Ishikawa (cell line): ENCODE data around the gene FMNL2.

Experiments used
- CEBPB ChIP-seq: IDR thresholded peaks from 2 replicates; pipeline ENCODE4 v1.6.1; 2012
- CREB1 ChIP-seq: IDR thresholded peaks from 2 replicates; pipeline ENCODE4 v1.6.1; 2012; ENCODE audit warnings: low read depth
- EGR1 ChIP-seq: IDR thresholded peaks from 2 replicates; pipeline ENCODE4 v1.6.1; 2012
- EP300 ChIP-seq: IDR thresholded peaks from 2 replicates; pipeline ENCODE4 v1.6.1; 2012; ENCODE audit warnings: borderline replicate concordance
- FOXM1 ChIP-seq: IDR thresholded peaks from 2 replicates; pipeline ENCODE4 v1.6.1; 2012; ENCODE audit warnings: low read depth, borderline replicate concordance
- MAX ChIP-seq: IDR thresholded peaks from 2 replicates; pipeline ENCODE4 v1.6.1; 2012
- NFIC ChIP-seq: IDR thresholded peaks from 2 replicates; pipeline ENCODE4 v1.6.1; 2012
- RAD21 ChIP-seq: IDR thresholded peaks from 2 replicates; pipeline ENCODE4 v1.6.1; 2012; ENCODE audit warnings: low read depth
- REST ChIP-seq: IDR thresholded peaks from 2 replicates; pipeline ENCODE4 v1.6.1; 2012; ENCODE audit warnings: low read depth, mild to moderate bottlenecking
- TAF1 ChIP-seq: IDR thresholded peaks from 2 replicates; pipeline ENCODE4 v1.6.1; 2012; ENCODE audit warnings: low read depth, mild to moderate bottlenecking
- TCF12 ChIP-seq: IDR thresholded peaks from 2 replicates; pipeline ENCODE4 v1.6.1; 2012; ENCODE audit warnings: low read depth
- TEAD4 ChIP-seq: IDR thresholded peaks from 2 replicates; pipeline ENCODE4 v1.6.1; 2012
- USF1 ChIP-seq: IDR thresholded peaks from 2 replicates; pipeline ENCODE4 v1.6.1; 2012
- YY1 ChIP-seq: IDR thresholded peaks from 2 replicates; pipeline ENCODE4 v1.6.1; 2012; ENCODE audit warnings: low read depth
- ZBTB7A ChIP-seq: IDR thresholded peaks from 2 replicates; pipeline ENCODE4 v1.6.1; 2012; ENCODE audit warnings: low read depth

Gene FMNL2

GRCh38 chr2:152664725-152665124, 329.8 kb downstream of the FMNL2 start:
- TF ChIP-seq NFIC (no peak), REST (no peak), YY1 (no peak), EGR1 (no peak)

GRCh38 chr2:152674334-152674733, 339.4 kb downstream of the FMNL2 start:
- TF ChIP-seq REST = no peak
- no peak for TF ChIP-seq TEAD4
- TF ChIP-seq MAX = no peak
- no peak for TF ChIP-seq ZBTB7A
- no peak for TF ChIP-seq YY1
- TF ChIP-seq CEBPB = no peak

GRCh38 chr2:152676461-152676860, 341.5 kb downstream of the FMNL2 start:
- TF ChIP-seq CREB1 (no peak), YY1 (no peak), FOXM1 (no peak), RAD21 (no peak), EP300 (no peak), NFIC (no peak), EGR1 (no peak), TCF12 (no peak), MAX (no peak), CEBPB (no peak), TAF1 (no peak), TEAD4 (no peak), ZBTB7A (no peak), USF1 (no peak), REST (no peak)

- TF ChIP-seq NFIC = no peak
- no peak for TF ChIP-seq CEBPB
- TF ChIP-seq TAF1 = no peak
Measured at GRCh38 chr2:152678808-152679207, 343.8 kb downstream of the FMNL2 start.

- TF ChIP-seq RAD21 = no peak
- TF ChIP-seq TAF1 = no peak
- no peak for TF ChIP-seq FOXM1
- no peak for TF ChIP-seq USF1
- no peak for TF ChIP-seq YY1
- TF ChIP-seq MAX = no peak
- TF ChIP-seq CREB1 = no peak
- no peak for TF ChIP-seq REST
- TF ChIP-seq TEAD4 = no peak
- no peak for TF ChIP-seq CEBPB
- TF ChIP-seq ZBTB7A = no peak
- no peak for TF ChIP-seq EP300
- no peak for TF ChIP-seq EGR1
- TF ChIP-seq NFIC = no peak
- TF ChIP-seq TCF12 = no peak
Measured at GRCh38 chr2:152682663-152683062, 347.7 kb downstream of the FMNL2 start.
